Measurements from ENCODE around the gene POU3F1.

The POU3F1 gene

DNA sequence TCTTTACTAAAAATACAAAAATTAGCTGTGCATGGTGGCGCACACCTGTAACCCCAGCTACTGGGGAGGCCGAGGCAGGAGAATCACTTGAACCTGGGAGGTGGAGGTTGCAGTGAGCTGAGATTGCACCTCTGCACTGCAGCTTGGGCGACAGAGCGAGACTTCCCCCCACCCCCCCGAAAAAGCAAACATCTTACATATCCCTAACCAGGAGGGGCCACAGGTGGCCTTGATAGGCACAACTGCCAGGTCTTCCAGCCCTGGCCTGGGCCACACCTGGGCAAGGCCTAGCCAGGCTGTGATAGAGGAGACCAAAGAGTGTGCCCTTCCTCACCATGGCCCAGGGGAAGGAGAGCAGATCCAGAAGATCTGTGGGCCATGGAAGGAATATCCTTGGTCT, 28.6 kb upstream of the POU3F1 start:
- H3K9me3 ChIP-seq (ENCODE audit: control insufficient read depth in 5 of 5, low read length in 5 of 5), result no peaks in the 10 kb centered on the region
- H3K27ac ChIP-seq (ENCODE audit: low read depth, low read length), result no peak overlapping the region
- no peaks in the 10 kb centered on the region for H3K36me3 ChIP-seq (ENCODE audit: control insufficient read depth in 5 of 5, insufficient read depth in 5 of 5, low read length in 5 of 5)
- H3K4me1 ChIP-seq (ENCODE audit: control insufficient read depth in 5 of 5, insufficient read depth in 5 of 5, low read length in 5 of 5), result no peaks in the 10 kb centered on the region
- no peak overlapping the region for H3K9ac ChIP-seq (ENCODE audit: low read length in 5 of 5)
- H3K4me3 ChIP-seq (ENCODE audit: low read depth in 1 of 5, low read length in 5 of 5), result no peak overlapping the region
- H3K27me3 ChIP-seq (ENCODE audit: control insufficient read depth in 5 of 5, insufficient read depth in 4 of 5, low read length in 5 of 5), result peaks cover 0 to 33% (median 19%) of the 10 kb centered on the region in 5 donors

DNA sequence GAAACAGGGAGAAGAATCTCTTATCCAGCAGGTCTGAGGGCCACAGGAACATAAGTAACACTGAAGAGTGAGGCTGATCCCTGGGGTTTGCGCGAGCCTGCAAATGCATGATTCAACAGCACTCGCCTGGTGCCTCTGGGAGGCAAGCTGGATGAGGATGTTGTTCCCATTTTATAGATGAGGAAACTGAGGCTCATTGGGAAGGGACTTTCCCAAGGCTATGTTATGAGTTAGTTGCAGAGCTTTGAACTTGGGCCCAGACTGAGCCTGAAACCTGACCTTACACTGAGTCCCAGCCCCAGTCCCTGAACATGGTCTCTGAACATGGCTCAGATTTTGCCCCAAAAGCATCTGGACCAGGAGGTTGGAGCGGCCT, 27.7 kb upstream of the POU3F1 start:
- H3K4me1 ChIP-seq (ENCODE audit: control insufficient read depth in 5 of 5, insufficient read depth in 5 of 5, low read length in 5 of 5), result no peaks in the 10 kb centered on the region
- H3K27me3 ChIP-seq (ENCODE audit: control insufficient read depth in 5 of 5, insufficient read depth in 4 of 5, low read length in 5 of 5), result peaks cover 0 to 36% (median 26%) of the 10 kb centered on the region in 5 donors
- no peak overlapping the region for H3K27ac ChIP-seq (ENCODE audit: low read depth, low read length)
- H3K9ac ChIP-seq (ENCODE audit: low read length in 5 of 5), result no peak overlapping the region
- no peaks in the 10 kb centered on the region for H3K36me3 ChIP-seq (ENCODE audit: control insufficient read depth in 5 of 5, insufficient read depth in 5 of 5, low read length in 5 of 5)
- H3K9me3 ChIP-seq (ENCODE audit: control insufficient read depth in 5 of 5, low read length in 5 of 5), result no peaks in the 10 kb centered on the region
- H3K4me3 ChIP-seq (ENCODE audit: low read depth in 1 of 5, low read length in 5 of 5), result no peak overlapping the region

DNA sequence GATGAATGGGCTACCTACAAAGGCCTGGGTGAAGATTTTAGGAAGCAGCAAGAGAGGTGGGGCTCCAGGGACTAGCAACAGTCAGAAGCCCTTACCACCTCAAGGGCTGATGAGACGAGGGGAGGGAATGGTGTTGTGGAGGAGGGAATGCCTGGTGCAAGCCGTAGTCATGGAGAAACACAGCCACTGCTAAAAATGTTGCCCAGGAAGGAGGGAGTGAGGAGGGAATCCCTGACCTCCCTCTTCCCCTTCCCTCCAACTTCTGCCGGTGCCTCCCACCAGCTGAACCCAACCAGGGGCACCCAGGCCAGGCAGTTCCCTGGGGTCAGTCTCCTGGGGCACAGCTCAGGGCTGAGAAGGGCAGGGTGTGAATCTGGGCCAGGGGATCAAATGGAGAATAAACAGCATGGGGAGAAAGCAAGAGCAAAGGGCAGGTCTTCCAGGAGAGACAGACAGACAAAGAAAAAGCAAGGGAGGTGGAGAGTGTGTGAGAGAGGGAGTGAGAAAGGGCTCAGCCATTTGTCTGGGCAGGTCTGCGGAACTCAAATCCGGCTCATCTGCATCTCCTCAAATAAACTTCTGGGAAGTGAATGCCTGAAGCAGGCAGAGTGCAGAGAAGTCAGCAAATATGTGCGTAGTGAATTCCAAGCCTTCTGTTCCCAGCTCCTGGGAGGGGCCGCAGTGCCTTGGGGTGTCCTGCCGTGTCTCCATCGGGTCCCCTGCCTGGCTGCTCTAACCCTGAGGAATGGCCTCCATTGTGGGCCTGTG, 27.1 kb upstream of the POU3F1 start:
- no peaks in the 10 kb centered on the region for H3K9me3 ChIP-seq (ENCODE audit: control insufficient read depth in 5 of 5, low read length in 5 of 5)
- no peak overlapping the region for H3K27ac ChIP-seq (ENCODE audit: low read depth, low read length)
- peaks cover 4 to 36% (median 31%) of the 10 kb centered on the region in 5 donors for H3K27me3 ChIP-seq (ENCODE audit: control insufficient read depth in 5 of 5, insufficient read depth in 4 of 5, low read length in 5 of 5)
- no peaks in the 10 kb centered on the region for H3K36me3 ChIP-seq (ENCODE audit: control insufficient read depth in 5 of 5, insufficient read depth in 5 of 5, low read length in 5 of 5)
- no peak overlapping the region for H3K9ac ChIP-seq (ENCODE audit: low read length in 5 of 5)
- no peaks in the 10 kb centered on the region for H3K4me1 ChIP-seq (ENCODE audit: control insufficient read depth in 5 of 5, insufficient read depth in 5 of 5, low read length in 5 of 5)
- no peak overlapping the region for H3K4me3 ChIP-seq (ENCODE audit: low read depth in 1 of 5, low read length in 5 of 5)

DNA sequence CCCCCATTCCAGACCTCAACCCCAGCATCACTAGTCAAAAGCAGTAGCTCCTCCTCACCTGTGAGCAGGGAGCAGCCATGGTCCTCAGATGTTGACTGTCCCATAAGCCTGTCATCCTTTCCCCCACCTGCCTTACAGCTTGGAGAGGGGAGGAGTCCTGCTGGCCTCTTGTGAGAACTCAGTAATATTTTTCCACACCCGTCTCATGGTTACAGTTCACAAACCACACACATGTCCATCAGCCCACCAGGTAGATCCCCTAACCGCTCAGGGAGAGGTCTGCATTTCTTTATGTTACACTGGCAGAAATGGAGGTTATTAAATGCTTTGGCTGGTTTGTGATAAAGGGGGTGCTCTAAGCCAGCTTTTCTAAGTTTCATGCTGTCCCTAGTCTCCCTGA, 26.3 kb upstream of the POU3F1 start:
- Histone ChIP-seq H3K9ac (ENCODE audit: low read length in 5 of 5) (no peak overlapping the region), H3K27ac (ENCODE audit: low read depth, low read length) (no peak overlapping the region), H3K27me3 (ENCODE audit: control insufficient read depth in 5 of 5, insufficient read depth in 4 of 5, low read length in 5 of 5) (peaks cover 12 to 45% (median 37%) of the 10 kb centered on the region in 5 donors), H3K4me1 (ENCODE audit: control insufficient read depth in 5 of 5, insufficient read depth in 5 of 5, low read length in 5 of 5) (no peaks in the 10 kb centered on the region), H3K9me3 (ENCODE audit: control insufficient read depth in 5 of 5, low read length in 5 of 5) (no peaks in the 10 kb centered on the region), H3K36me3 (ENCODE audit: control insufficient read depth in 5 of 5, insufficient read depth in 5 of 5, low read length in 5 of 5) (no peaks in the 10 kb centered on the region), H3K4me3 (ENCODE audit: low read depth in 1 of 5, low read length in 5 of 5) (no peak overlapping the region)

DNA sequence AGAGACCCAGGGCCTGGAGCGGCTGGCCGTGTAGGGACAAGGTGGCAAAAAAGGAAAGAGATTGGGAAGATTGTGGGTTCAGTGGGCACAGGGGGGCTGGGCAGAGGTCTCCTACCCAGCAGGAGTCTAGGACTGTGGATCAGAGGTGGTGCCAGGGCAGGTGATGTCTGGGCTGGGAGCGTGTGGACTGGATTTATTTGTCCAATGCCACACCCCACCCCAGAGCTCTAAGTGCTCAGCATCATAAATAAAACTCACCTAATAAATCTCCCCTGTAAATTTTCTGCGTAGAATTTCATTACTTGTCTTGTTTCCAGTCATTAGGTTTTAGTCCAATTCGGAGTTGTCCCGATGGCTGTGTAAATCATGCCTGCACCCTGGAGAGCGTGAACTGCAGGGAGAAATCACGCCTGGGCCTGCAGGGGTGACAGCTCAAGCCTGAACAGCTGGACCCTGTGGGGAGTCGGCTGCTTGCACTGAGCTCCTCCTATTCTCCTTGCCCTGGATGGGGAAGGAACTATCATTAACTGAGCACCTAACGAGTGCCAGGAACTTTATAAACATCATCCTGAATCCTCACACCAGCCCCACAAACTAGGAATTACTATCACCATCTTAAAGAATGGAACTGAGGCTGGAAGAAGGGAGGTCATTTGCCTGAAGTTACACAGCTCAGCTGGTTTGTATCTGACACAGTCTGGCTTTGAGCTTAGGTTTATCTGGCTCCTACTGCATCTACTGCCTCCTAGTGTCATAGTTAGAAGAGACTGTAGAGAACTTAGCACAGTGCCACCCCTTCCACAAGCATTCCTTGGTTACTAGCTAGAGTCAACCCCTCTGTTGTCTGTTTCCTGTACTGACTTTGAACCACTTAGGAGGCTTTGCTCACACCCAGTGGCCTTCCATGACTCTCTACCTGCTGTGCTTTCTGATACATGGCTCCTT, 25.0 kb upstream of the POU3F1 start:
- H3K4me3 ChIP-seq (ENCODE audit: low read depth in 1 of 5, low read length in 5 of 5), result no peak overlapping the region
- H3K36me3 ChIP-seq (ENCODE audit: control insufficient read depth in 5 of 5, insufficient read depth in 5 of 5, low read length in 5 of 5), result no peaks in the 10 kb centered on the region
- H3K27me3 ChIP-seq (ENCODE audit: control insufficient read depth in 5 of 5, insufficient read depth in 4 of 5, low read length in 5 of 5), result peaks cover 14 to 39% (median 37%) of the 10 kb centered on the region in 5 donors
- no peak overlapping the region for H3K27ac ChIP-seq (ENCODE audit: low read depth, low read length)
- no peaks in the 10 kb centered on the region for H3K9me3 ChIP-seq (ENCODE audit: control insufficient read depth in 5 of 5, low read length in 5 of 5)
- H3K9ac ChIP-seq (ENCODE audit: low read length in 5 of 5), result no peak overlapping the region
- H3K4me1 ChIP-seq (ENCODE audit: control insufficient read depth in 5 of 5, insufficient read depth in 5 of 5, low read length in 5 of 5), result no peaks in the 10 kb centered on the region

DNA sequence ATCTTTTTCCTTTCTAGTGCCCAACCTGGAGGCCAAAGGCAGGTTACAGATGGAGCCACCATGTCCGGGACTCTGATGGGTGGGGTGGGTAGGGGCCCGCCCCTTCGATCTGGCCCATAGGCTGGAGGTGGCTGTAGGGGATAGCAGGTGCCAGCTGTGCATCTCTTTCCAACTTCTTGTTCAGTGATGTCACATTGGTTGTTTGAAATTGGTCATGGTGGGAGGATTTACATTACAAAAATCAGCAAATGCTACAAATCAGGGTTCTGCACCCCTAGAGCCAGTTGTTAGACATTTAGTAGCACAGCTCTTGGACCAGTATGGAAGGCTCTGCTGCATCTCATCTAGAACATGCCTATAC, 22.4 kb upstream of the POU3F1 start:
- H3K36me3 ChIP-seq (ENCODE audit: control insufficient read depth in 5 of 5, insufficient read depth in 5 of 5, low read length in 5 of 5), result no peaks in the 10 kb centered on the region

DNA sequence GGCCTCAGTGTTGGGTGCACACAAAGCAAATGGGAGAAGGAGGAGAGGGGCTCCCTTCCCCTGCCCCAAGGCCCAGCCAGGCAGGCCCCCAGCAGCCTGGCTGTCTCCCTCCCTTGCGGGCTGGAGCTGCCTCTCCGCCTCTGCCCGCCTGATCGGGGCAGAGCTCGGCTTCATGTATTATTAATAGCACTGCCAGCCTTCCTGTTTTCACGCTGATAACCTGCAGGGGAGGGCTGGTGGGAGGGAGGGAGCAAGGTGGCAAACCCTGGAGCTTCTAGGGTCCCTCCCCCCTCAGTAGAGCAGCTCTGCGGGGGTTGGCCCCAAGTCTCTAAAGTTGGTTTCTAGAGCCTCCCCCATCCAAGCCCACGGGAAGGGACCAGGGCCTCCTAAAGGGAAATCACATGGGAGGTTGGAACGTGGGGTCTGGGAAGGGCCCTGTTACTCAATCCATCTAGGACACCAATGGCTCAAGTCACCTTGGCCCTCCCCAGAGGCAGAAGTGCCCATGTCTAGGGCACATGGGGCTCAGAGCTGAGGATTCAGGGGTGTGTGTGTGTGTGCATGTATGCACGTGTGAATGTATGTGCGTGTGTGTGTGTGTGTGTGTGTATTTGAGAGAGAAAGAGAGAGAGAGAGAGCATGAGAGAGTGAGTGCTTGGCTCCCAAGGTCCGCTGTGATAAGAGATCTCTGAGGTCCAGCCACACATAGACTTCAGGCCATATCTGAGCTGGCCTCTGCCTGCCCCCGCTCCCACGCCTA, 21.8 kb upstream of the POU3F1 start:
- Histone ChIP-seq H3K36me3 (ENCODE audit: control insufficient read depth in 5 of 5, insufficient read depth in 5 of 5, low read length in 5 of 5) (no peaks in the 10 kb centered on the region), H3K27ac (ENCODE audit: low read depth, low read length) (no peak overlapping the region), H3K4me1 (ENCODE audit: control insufficient read depth in 5 of 5, insufficient read depth in 5 of 5, low read length in 5 of 5) (no peaks in the 10 kb centered on the region), H3K4me3 (ENCODE audit: low read depth in 1 of 5, low read length in 5 of 5) (no peak overlapping the region), H3K9me3 (ENCODE audit: control insufficient read depth in 5 of 5, low read length in 5 of 5) (no peaks in the 10 kb centered on the region), H3K9ac (ENCODE audit: low read length in 5 of 5) (no peak overlapping the region), H3K27me3 (ENCODE audit: control insufficient read depth in 5 of 5, insufficient read depth in 4 of 5, low read length in 5 of 5) (peaks cover 14 to 39% (median 31%) of the 10 kb centered on the region in 5 donors)

More for the DNA sequence above, 22.4 kb upstream of the POU3F1 start:
- Histone ChIP-seq H3K4me1 (ENCODE audit: control insufficient read depth in 5 of 5, insufficient read depth in 5 of 5, low read length in 5 of 5) (no peaks in the 10 kb centered on the region), H3K4me3 (ENCODE audit: low read depth in 1 of 5, low read length in 5 of 5) (no peak overlapping the region), H3K9ac (ENCODE audit: low read length in 5 of 5) (no peak overlapping the region), H3K27ac (ENCODE audit: low read depth, low read length) (no peak overlapping the region), H3K9me3 (ENCODE audit: control insufficient read depth in 5 of 5, low read length in 5 of 5) (no peaks in the 10 kb centered on the region), H3K27me3 (ENCODE audit: control insufficient read depth in 5 of 5, insufficient read depth in 4 of 5, low read length in 5 of 5) (peaks cover 14 to 43% (median 34%) of the 10 kb centered on the region in 5 donors)

DNA sequence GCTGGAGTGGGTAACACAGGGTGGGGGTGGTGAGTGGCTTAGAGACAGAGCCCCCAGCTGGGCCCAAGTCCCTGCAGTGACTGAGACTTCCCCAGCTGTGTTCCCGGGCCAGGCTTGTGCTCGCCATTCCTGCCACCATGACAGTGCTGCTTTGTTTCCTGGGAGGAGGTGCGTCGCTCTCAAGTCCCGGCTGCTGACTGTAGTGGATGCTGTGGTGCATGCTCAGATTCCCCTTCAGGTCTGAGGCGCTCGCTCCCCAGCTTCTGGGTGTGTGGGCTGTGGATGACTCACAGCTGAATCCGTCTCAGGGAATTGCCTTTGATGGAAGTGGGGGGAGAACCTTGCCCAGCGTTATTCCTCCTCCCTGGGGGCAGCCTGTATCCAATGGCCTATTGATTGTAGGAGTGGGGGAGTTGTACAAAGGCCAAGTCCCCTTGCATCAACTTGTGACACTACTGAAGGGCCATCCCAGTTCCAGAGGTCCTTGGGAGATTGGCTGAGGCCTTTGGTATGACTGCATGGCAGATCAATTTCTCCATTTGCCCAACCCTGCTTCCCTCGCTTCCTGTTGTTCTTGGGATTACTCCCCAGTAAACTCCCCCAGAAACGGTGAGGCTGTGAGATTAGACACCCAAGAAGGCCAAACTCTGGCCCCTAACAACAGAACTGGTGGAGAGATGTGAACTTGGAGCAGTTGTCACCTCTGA, 17.8 kb upstream of the POU3F1 start:
- H3K4me3 ChIP-seq (ENCODE audit: low read depth in 1 of 5, low read length in 5 of 5), result no peak overlapping the region
- H3K36me3 ChIP-seq (ENCODE audit: control insufficient read depth in 5 of 5, insufficient read depth in 5 of 5, low read length in 5 of 5), result no peaks in the 10 kb centered on the region
- no peak overlapping the region for H3K9ac ChIP-seq (ENCODE audit: low read length in 5 of 5)
- no peaks in the 10 kb centered on the region for H3K4me1 ChIP-seq (ENCODE audit: control insufficient read depth in 5 of 5, insufficient read depth in 5 of 5, low read length in 5 of 5)
- H3K9me3 ChIP-seq (ENCODE audit: control insufficient read depth in 5 of 5, low read length in 5 of 5), result no peaks in the 10 kb centered on the region
- peaks cover 11 to 22% (median 18%) of the 10 kb centered on the region in 5 donors for H3K27me3 ChIP-seq (ENCODE audit: control insufficient read depth in 5 of 5, insufficient read depth in 4 of 5, low read length in 5 of 5)
- no peak overlapping the region for H3K27ac ChIP-seq (ENCODE audit: low read depth, low read length)

DNA sequence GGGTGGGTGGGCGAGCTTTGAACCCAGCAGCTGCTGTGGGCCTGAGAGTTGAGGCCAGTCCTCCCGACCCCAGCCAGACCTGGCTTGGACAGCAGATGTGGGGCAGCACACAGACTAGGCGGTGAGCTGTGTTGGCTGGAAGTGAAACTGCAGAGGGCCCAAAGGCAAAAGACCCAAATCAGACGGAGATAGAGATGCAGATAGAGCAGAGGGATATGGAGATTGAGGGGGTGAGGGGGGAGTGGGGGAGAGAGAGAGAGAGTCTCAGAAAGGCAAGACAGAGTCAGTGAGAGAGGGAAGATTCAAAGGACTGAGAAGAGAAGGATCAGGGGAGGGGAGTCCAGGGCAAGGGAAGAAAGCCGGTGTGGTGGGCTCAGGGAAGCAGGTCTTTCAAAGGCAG, 17.0 kb upstream of the POU3F1 start:
- peaks cover 6 to 18% (median 13%) of the 10 kb centered on the region in 5 donors for H3K27me3 ChIP-seq (ENCODE audit: control insufficient read depth in 5 of 5, insufficient read depth in 4 of 5, low read length in 5 of 5)
- H3K9ac ChIP-seq (ENCODE audit: low read length in 5 of 5), result no peak overlapping the region
- no peaks in the 10 kb centered on the region for H3K9me3 ChIP-seq (ENCODE audit: control insufficient read depth in 5 of 5, low read length in 5 of 5)
- H3K4me1 ChIP-seq (ENCODE audit: control insufficient read depth in 5 of 5, insufficient read depth in 5 of 5, low read length in 5 of 5), result no peaks in the 10 kb centered on the region
- no peaks in the 10 kb centered on the region for H3K36me3 ChIP-seq (ENCODE audit: control insufficient read depth in 5 of 5, insufficient read depth in 5 of 5, low read length in 5 of 5)
- no peak overlapping the region for H3K4me3 ChIP-seq (ENCODE audit: low read depth in 1 of 5, low read length in 5 of 5)
- H3K27ac ChIP-seq (ENCODE audit: low read depth, low read length), result no peak overlapping the region

Measured in subcutaneous abdominal adipose tissue (tissue), 5 donors.